Sigmoid colon (tissue), 7 donors: ENCODE measurements around the gene ASAH2B. TPM values are rescaled to one million over a fixed set of nuclear protein-coding genes. Genes with fewer than 3 reads are reported as not detected.
"Not testable (repeated sequence)": the region's sequence is repeated elsewhere in the genome, so short reads cannot be mapped to it uniquely, and the experiment has no call there.

Experiments
- DNase-seq: peaks from one replicate; pipeline ENCODE4 v3.0.0-alpha.2; 2019
- H3K27ac ChIP-seq, 4 donors: fragments of 200-600 bp; sonication (generic); one replicate each; pipeline ENCODE4 v1.5.1; 2016 to 2019; ENCODE audit warnings: mild to moderate bottlenecking in 1 of 4
- H3K27me3 ChIP-seq, 3 donors: fragments of 200-600 bp; sonication (generic); one replicate each; pipeline ENCODE4 v1.5.1; 2019; ENCODE audit warnings: mild to moderate bottlenecking in 1 of 3
- H3K36me3 ChIP-seq, 4 donors: fragments of 200-600 bp; sonication (generic); one replicate each; pipeline ENCODE4 v1.5.1; 2016 to 2019
- H3K4me1 ChIP-seq, 4 donors: fragments of 200-600 bp; sonication (generic); one replicate each; pipeline ENCODE4 v1.5.1; 2017 to 2019
- H3K4me3 ChIP-seq, 4 donors: fragments of 200-600 bp; sonication (generic); one replicate each; pipeline ENCODE4 v1.5.1; 2017 to 2019; ENCODE audit warnings: mild to moderate bottlenecking in 2 of 4, moderate library complexity in 1 of 4
- H3K9me3 ChIP-seq, 4 donors: fragments of 200-600 bp in 3 of 4; sonication (generic) in 3 of 4; one replicate each; pipeline versions ENCODE4 v1.5.1 to v1.6.1; 2013 to 2019
- EP300 ChIP-seq, 4 donors: sonication (generic); formaldehyde crosslinking; IDR thresholded peaks; one replicate each; pipeline ENCODE4 v1.6.1; 2017; ENCODE audit warnings: antibody characterized with exemption in 4 of 4
- POLR2A ChIP-seq, 2 donors: fragments of 450-650 bp; IDR thresholded peaks; one replicate each; pipeline ENCODE4 v1.6.1; 2016; ENCODE audit warnings: antibody characterized with exemption in 2 of 2, mild to moderate bottlenecking in 2 of 2, moderate library complexity in 2 of 2
- POLR2AphosphoS5 ChIP-seq, 4 donors: sonication (generic); formaldehyde crosslinking; IDR thresholded peaks; one replicate each; pipeline ENCODE4 v1.6.1; 2017; ENCODE audit warnings: antibody characterized with exemption in 4 of 4
- WGBS, 2 donors: extraction: QIAGEN DNeasy Blood & Tissue Kit; methylation state at CpG; one replicate each; pipeline ENCODE4 v1.1.7; 2013; 5-methylcytosine and 5-hydroxymethylcytosine counted together
- intact Hi-C: fragments of 100-400 bp; cut with DNase I; formaldehyde crosslinking; loops from one replicate; pipeline ENCODE4 v1.15.1; 2023
- polyA plus RNA-seq, 3 donors: library from polyadenylated mRNA; stranded (reverse); fragments of 200-250 nt; gene quantifications; one replicate each; pipeline ENCODE4 v1.2.3, GENCODE V29; 2013
- total RNA-seq, 4 donors: library from RNA; depleted of rRNA; stranded (reverse); fragments of >200 nt; gene quantifications; one replicate each; pipeline ENCODE4 v1.1.0, GENCODE V29; 2016
- TF ChIP-seq, protein P1 (sequence below), 4 experiments: fragments of 450-650 bp in 3 of 4; fragments of 200-600 bp in 1 of 4; IDR thresholded peaks; one replicate each; pipeline ENCODE4 v1.5.1; 2016 to 2019; ENCODE audit warnings: antibody characterized with exemption in 4 of 4, mild to moderate bottlenecking in 3 of 4, moderate library complexity in 2 of 4
- donor health status: healthy with polysubstance abuse.
- donor health status: Bipolar disorder and iron deficiency.
- donor health status: healthy.

Gene ASAH2B
- total and polyA plus RNA-seq, 7 donors, result 1.6 to 3.2 (median 2.6) TPM

DNA sequence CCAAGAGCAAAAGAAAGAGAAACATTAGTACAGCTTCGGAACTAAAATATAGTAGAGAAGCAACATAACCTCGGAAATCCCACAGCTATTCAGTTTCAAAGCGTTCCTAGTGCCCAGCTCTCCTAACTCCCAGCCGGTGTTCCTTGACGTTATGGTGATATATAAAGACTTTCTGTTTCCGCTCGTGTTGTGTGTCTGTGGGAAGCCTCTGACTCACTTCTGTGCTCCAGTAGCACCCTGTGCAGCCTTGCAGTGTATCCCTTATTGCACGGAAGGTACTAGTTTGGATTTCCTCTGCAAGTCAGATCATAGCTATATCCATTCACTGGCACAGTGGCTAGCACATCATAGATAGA lies 535 bp downstream of the ASAH2B start:
- Histone ChIP-seq H3K4me3 (peak overlapping the region; percentile 65 to 76 (median 72)), H3K36me3 (no peaks in the 10 kb centered on the region), H3K4me1 (peaks cover 0 to 5% (median 4%) of the 10 kb centered on the region in 4 donors), H3K27ac (peak overlapping the region; percentile 76 to 83 (median 78)), H3K27me3 (no peaks in the 10 kb centered on the region), H3K9me3 (no peaks in the 10 kb centered on the region)
- intact Hi-C loops, result no loop called here
- TF ChIP-seq POLR2AphosphoS5 (IDR thresholded peaks at IDR 0.05) (no peak), POLR2A (IDR thresholded peaks at IDR 0.05) (no peak), EP300 (IDR thresholded peaks at IDR 0.05) (no peak)
- TF ChIP-seq, protein P1, sequence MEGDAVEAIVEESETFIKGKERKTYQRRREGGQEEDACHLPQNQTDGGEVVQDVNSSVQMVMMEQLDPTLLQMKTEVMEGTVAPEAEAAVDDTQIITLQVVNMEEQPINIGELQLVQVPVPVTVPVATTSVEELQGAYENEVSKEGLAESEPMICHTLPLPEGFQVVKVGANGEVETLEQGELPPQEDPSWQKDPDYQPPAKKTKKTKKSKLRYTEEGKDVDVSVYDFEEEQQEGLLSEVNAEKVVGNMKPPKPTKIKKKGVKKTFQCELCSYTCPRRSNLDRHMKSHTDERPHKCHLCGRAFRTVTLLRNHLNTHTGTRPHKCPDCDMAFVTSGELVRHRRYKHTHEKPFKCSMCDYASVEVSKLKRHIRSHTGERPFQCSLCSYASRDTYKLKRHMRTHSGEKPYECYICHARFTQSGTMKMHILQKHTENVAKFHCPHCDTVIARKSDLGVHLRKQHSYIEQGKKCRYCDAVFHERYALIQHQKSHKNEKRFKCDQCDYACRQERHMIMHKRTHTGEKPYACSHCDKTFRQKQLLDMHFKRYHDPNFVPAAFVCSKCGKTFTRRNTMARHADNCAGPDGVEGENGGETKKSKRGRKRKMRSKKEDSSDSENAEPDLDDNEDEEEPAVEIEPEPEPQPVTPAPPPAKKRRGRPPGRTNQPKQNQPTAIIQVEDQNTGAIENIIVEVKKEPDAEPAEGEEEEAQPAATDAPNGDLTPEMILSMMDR (IDR thresholded peaks at IDR 0.05), result no peak
- 1% methylated on average over 8 of the region's 8 CpGs for WGBS, 2 donors
- DNase-seq, result no peak

DNA sequence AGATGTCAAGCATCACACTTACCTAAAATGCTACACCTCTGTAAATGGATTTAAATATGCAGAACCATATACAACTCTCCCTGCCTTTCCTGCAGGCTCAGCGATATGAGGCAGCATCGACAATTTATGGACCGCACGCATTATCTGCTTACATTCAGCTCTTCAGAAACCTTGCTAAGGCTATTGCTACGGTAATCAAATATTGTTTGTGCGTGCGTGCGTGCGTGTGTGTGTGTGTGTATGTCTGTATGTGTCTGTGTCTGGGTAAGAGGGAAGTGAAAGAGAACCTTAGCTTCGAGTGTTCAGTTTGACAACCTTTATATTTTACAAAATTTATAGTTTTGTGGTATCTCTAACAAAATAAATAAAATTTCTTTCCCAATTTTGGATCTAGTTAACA lies 3.1 kb downstream of the ASAH2B start:
- H3K9me3 ChIP-seq, H3K4me3 ChIP-seq, intact Hi-C loops, H3K36me3 ChIP-seq, DNase-seq, H3K27ac ChIP-seq, H3K4me1 ChIP-seq, H3K27me3 ChIP-seq: not testable (repeated sequence)
- WGBS, 2 donors, result 91 to 93% methylated on average over 10 of the region's 10 CpGs

DNA sequence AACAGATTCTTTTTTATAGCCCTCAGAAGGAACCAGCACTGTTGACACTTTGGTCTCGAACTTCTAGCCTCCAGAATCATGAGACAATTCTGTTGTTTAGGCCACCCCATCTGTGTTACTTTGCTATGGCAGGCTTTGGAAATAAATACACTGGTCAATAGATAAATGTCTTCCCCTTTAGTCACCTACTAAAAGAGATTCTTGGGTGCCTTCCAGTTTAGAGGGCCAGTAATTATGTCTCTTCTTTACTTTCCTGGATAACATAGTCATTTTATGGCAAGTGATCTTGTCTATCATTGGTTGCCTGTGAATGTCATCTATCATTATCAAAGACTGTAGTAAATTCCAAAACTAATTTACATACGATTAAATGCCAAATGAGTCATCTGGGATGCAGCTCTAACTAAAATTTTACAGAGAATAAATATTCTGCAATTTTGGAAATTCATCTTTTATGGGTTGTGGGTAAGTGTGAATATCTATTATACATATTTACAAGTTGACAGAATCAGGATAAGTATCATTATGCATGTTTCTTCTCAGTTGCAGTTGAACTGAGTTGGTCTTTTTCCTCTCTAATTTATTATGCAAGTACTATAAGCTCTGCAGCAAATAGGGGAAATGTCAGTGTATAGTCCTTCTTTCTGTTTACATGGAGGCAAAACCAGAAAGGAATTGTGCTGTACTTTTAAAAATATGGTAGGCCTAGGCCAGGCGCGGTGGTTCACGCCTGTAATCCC lies 27.2 kb downstream of the ASAH2B start:
- intact Hi-C loops, H3K27me3 ChIP-seq, H3K4me1 ChIP-seq, H3K27ac ChIP-seq, DNase-seq, H3K36me3 ChIP-seq, H3K9me3 ChIP-seq, H3K4me3 ChIP-seq: not testable (repeated sequence)
- WGBS, 2 donors, result 77 to 89% methylated on average over 4 to 5 of the region's 5 CpGs

DNA sequence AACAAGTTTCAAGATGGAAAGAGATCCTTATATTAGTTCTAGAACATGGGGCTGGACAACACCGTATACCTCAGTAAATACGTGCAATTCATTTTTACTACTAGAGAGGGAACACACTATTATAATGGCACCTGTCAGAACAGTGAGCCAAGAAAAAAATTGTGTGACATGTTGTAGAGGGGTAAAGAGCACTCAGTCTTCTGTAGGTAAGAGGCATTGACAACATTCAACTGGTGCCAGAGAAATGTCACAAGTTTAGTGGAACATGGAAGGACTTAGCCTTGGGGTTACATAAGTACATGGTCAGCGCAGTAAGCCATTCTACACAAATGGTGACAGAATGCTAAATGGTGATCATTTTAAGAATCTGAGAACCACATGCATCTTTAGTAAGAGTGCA lies 32.3 kb downstream of the ASAH2B start:
- DNase-seq, H3K27me3 ChIP-seq, H3K36me3 ChIP-seq, H3K4me3 ChIP-seq, H3K4me1 ChIP-seq, H3K9me3 ChIP-seq, H3K27ac ChIP-seq, intact Hi-C loops: not testable (repeated sequence)
- WGBS, 2 donors, result 81 to 87% methylated on average over 3 of the region's 3 CpGs

DNA sequence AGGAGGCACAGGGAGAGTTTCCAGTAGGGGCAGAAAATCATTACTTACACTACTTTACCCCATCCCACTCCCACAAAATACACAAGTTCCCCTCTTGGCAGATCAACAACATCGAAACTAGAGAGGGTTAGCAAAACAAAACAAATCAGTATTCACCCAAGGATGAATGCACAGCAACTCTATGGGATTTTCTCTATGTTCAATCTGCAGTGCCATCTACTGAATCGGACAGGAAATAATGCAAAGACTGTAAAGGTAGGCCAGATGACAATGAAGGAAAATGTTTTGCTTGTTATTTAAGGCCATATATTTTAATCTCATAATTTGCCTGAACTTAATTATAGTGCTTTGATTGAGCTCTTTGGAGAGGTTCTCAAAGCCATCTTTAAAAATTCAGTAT lies 35.1 kb downstream of the ASAH2B start:
- 61 to 67% methylated on average over 2 of the region's 2 CpGs for WGBS, 2 donors
- H3K36me3 ChIP-seq, intact Hi-C loops, H3K4me1 ChIP-seq, H3K27me3 ChIP-seq, H3K27ac ChIP-seq, H3K4me3 ChIP-seq, H3K9me3 ChIP-seq, DNase-seq: not testable (repeated sequence)

DNA sequence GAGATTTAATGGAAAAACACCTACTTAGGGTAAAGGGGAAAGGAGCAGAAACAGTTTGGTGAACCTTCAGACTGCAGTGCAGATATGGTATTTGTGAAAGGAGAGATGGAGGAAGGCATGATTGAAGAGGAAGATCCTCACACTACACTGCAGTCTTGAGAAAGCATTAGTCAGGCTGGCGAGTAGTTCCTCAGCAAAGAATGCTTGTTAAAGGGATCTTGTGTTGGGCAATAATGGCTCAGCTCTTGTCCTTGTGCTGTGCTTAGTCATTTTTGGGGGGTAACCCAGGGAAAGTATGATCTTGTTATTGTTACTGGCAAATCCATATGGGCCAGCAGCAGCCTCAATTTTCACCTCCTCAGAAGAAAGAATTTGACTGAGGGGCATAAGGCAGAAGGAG lies 40.3 kb downstream of the ASAH2B start:
- intact Hi-C loops, H3K36me3 ChIP-seq, H3K9me3 ChIP-seq, H3K4me3 ChIP-seq, H3K4me1 ChIP-seq, H3K27ac ChIP-seq, H3K27me3 ChIP-seq, DNase-seq: not testable (repeated sequence)
- WGBS, 2 donors, result 84 to 91% methylated on average over 1 of the region's 1 CpG

DNA sequence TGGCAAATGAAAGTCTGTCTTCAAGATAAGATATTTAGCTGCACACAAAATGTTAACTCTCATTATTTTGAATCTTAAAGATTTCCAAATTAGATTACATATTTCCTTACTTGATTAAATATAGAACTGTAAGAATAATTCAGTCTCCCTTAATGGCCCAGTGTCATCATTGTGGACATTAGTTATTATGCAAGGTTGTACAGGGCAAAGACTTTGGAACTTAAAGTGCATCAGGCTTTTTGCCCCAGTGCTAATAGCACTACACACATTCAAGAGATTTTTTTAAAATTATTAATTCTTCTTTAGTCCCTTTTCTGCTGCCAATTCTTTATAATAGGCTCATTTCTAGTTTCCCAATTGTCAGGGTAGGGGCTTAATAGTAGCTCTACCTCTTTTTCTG lies 42.3 kb downstream of the ASAH2B start:
- H3K36me3 ChIP-seq, H3K4me1 ChIP-seq, H3K27me3 ChIP-seq, H3K27ac ChIP-seq, DNase-seq, H3K9me3 ChIP-seq, intact Hi-C loops, H3K4me3 ChIP-seq: not testable (repeated sequence)

DNA sequence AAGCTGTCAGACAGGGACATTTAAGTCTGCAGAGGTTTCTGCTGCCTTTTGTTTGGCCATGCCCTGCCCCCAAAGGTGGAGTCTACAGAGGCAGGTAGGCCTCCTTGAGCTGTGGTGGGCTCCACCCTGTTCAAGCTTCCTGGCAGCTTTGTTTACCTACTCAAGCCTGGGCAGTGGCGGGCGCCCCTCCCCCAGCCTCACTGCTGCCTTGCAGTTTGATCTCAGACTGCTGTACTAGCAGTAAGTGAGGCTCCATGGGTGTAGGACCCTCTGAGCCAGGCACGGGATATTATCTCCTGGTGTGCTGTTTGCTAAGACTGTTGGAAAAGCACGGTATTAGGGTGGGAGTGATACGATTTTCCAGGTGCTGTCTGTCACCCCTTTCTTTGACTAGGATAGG lies 48.2 kb downstream of the ASAH2B start:
- H3K36me3 ChIP-seq, intact Hi-C loops, H3K9me3 ChIP-seq, H3K27me3 ChIP-seq, DNase-seq, H3K27ac ChIP-seq, H3K4me3 ChIP-seq, H3K4me1 ChIP-seq: not testable (repeated sequence)
- 35 to 61% methylated on average over 5 of the region's 5 CpGs for WGBS, 2 donors
